GM18505 (cell line): Measurements from ENCODE around the gene TMEM45B.
"Not testable (repeated sequence)": the region's sequence is repeated elsewhere in the genome, so short reads cannot be mapped to it uniquely, and the experiment has no call there.

ENCODE experiments used
- ATAC-seq: cut with Tn5 transposase; IDR thresholded peaks from one replicate; pipeline ENCODE4 v1.9.1; 2021; ENCODE audit not compliant: unreplicated experiment
- POLR2A ChIP-seq: IDR thresholded peaks from 4 replicates; pipeline ENCODE4 v1.6.1; 2011; ENCODE audit warnings: borderline replicate concordance; ENCODE audit not compliant: insufficient read depth, insufficient read length; ENCODE audit errors: extremely low read depth

Gene TMEM45B

GRCh38 chr11:129792663-129793062, 23.0 kb upstream of the TMEM45B start:
- ATAC-seq = no peak
- TF ChIP-seq POLR2A = no peak

DNA sequence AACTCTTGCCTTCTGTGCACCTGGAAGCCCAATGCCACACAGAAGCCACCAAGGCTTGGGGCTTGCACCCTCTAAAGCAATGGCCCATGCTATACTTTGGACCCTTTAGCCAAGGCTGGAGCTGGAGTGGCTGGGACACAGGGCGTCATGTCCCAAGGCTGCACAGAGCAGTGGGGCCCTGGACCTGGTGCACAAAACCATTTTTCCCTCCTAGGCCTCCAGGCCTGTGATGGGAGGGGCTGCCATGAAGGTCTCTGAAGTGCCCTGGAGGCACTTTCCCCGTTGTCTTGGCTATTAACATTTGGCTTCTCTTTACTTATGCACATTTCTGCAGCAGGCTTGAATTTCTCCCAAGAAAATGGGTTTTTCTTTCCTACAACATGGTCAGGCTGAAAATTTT, 20.6 kb upstream of the TMEM45B start:
- TF ChIP-seq POLR2A = no peak
- ATAC-seq = no peak

- ATAC-seq = no peak
- TF ChIP-seq POLR2A = no peak
These were observed 17.4 kb upstream of the TMEM45B start for GRCh38 chr11:129798212-129798611.

DNA sequence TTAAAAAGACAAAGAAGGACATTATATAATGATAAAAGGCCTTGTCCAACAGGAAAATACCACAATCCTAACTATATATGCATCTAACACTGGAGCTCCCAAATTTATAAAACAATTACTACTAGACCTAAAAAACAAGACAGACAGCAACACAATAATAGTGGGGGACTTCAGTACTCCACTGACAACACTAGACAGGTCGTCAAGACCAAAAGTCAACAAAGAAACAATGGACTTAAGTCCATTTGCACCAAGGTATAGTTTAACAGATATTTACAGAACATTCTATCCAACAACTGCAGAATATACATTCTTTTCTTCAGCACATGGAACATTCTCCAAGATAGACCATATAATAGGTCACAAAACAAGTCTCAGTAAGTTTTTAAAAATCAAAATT, 15.5 kb upstream of the TMEM45B start:
- ATAC-seq = not testable (repeated sequence)

DNA sequence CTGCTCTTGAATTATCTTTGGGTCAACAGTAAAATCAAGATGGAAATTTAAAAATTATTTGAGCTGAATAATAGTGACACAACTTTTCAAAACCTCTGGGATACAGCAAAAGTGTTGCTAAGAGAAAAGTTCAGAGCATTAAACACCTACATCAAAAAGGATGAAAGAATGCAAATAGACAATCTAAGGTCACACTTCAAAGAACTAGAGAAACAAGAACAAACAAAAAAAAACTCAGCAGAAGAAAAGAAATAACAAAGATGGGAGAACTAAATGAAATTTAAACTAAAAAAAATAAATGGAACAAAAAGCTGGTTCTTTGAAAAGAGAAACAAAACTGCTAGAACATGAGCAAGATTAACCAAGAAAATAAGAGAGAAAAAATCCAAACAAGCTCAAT, 15.0 kb upstream of the TMEM45B start:
- ATAC-seq = no peak
- TF ChIP-seq POLR2A = no peak

DNA sequence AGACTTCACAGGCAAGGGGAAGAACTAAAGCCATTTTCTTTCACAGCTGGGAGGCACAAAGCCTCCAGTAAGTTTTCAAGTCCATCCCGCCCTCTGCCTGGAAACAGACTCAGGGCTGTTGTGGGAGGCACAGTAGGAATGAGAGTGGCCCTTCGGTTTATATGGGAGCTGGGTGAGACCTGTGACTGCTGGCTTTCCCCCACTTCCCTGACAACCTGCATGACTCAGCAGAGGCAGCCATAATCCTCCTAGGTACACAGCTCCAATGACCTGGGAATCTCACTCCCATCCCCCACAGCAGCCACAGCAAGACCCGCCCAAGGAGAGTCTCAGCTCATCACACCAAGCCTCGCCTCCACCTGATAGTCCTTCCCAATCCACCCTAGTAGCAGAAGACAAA, 12.1 kb upstream of the TMEM45B start:
- TF ChIP-seq POLR2A = no peak
- ATAC-seq = no peak

DNA sequence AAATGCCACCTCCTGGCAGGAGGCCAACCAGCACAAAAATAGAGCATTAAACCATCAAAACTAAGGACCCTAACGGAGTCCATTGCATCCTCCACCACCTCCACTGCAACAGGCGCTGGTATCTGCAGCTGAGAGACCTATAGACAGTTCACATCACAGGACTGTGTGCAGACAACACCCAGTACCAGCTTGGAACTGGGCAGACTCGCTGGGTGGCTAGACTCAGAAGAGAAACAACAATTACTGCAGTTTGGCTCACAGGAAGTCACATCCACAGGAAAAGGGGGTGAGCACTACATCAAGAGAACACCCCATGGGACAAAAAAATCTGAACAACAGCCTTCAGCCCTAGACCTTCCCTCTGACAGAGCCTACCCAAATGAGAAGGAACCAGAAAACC, 11.6 kb upstream of the TMEM45B start:
- ATAC-seq = no peak
- TF ChIP-seq POLR2A = no peak

GRCh38 chr11:129808241-129808640, 7.4 kb upstream of the TMEM45B start:
- not testable (repeated sequence) for ATAC-seq

GRCh38 chr11:129813231-129813791, 2.3 kb upstream of the TMEM45B start:
- TF ChIP-seq POLR2A = no peak
- no peak for ATAC-seq

DNA sequence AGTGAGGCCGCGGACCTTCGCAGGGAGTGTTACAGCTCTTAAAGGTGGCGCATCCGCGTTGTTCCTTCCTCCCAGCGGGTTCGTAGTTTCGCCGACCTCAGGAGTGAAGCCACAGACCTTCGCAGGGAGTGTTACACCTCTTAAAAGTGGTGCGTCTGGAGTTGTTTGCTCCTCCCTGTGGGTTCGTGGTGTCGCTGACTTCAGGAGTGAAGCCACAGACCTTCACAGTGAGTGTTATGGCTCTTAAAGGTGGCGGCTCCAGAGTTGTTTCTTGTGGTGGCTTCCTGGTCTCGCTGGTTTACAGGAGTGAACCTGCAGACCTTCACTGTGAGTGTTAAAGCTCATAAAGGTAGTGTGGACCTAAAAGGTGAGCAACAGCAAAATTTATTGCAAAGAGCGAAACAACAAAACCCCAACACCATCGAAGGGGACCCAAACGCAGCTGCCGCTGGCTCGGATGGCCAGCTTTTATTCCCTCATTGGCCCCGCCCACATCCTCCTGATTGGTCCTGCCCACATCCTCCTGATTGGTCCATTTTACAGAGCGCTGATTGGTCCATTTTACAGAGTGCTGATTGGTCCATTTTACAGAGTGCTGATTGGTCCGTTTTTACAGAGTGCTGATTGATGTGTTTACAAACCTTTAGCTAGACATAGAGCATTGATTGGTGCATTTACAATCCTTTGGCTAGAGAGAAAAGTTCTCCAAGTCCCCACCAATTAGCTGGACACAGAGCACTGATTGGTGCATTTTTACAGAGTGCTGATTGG, 1.2 kb upstream of the TMEM45B start:
- no peak for TF ChIP-seq POLR2A
- no peak for ATAC-seq

- ATAC-seq = no peak
- no peak for TF ChIP-seq POLR2A
These were observed 1.9 kb downstream of the TMEM45B start for GRCh38 chr11:129817534-129818051.

GRCh38 chr11:129818236-129818635, 2.6 kb downstream of the TMEM45B start:
- ATAC-seq = not testable (repeated sequence)

- no peak for TF ChIP-seq POLR2A
- ATAC-seq = no peak
These were observed 3.6 kb downstream of the TMEM45B start for GRCh38 chr11:129819237-129819636.

- ATAC-seq = not testable (repeated sequence)
These were observed 4.6 kb downstream of the TMEM45B start for GRCh38 chr11:129820228-129820627.

- not testable (repeated sequence) for ATAC-seq
These were observed 7.6 kb downstream of the TMEM45B start for GRCh38 chr11:129823281-129823680.

DNA sequence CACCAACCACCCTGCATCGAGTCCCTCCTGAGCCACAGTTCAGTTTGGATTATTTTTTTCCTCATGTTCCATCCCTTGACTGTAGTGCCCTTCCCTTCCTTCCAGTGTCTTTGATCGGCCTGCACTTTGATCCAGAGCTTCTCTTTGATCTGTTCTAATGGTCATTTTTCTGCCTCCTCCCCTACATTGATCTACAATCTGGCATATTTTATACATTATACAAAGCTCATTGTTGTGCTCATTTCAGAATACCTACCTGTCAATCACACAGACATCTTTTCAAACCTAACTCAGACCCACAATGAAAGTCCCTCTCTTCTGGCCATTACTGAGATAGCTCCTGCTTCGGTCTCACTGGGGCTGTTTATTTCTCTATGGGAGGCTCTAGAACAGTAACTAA, 8.2 kb downstream of the TMEM45B start:
- ATAC-seq = not testable (repeated sequence)
